Subcutaneous adipose tissue (tissue), 4 donors: ENCODE results near the gene SLC26A6. TPM values are rescaled to one million over a fixed set of nuclear protein-coding genes. Genes with fewer than 3 reads are reported as not detected.

Source experiments
- CTCF ChIP-seq: fragments of 450-650 bp; IDR thresholded peaks from one replicate; pipeline ENCODE4 v1.5.1; 2016; ENCODE audit warnings: low read depth, mild to moderate bottlenecking, control low read depth, antibody characterized with exemption, moderate library complexity
- total RNA-seq, 4 donors: library from RNA; depleted of rRNA; stranded (reverse); fragments of >200 nt; gene quantifications; one replicate each; pipeline ENCODE4 v1.1.0, GENCODE V29; 2016

The SLC26A6 gene
- total RNA-seq, 4 donors from 2014 or later = 4.2 to 18.9 (median 18.1) TPM

DNA sequence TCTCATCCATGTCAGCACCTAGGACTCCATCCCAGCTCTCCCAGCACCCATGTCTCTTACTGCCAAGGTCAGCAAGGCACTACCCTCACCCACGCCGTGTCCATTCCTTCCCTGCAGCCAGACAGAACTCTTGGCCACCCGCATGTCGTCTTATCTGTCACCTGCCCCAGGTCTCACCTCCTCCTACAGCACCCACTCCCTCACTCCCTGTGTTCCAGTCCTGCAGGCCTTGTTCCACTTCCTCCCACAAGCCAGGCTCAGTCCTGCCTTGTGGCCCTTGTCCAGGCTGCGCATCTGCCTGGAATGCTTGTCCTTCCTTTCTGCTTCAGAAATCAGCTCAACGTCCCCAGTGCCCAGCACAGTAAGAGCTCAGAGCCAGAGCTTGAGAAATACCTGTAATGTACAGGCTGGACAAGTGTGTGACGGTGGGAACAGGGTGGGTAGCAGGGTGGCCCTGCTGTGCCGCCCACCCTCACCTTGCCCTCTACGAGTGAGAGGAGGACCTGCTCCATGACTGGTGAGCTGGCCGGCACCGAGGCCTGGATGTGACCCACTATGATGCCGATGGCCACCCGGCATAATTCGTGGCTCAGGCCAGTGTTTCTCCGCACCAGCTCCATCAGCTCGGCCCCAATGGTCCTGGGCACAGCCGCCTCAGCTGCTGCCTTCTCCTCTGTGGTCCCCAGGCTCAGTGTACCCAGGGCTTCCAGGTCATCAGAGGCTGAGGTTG is 45.7 kb upstream of the SLC26A6 start:
- TF ChIP-seq CTCF = no peak

- no peak for TF ChIP-seq CTCF
These were observed 44.4 kb upstream of the SLC26A6 start for GRCh38 chr3:48679411-48680391.

- no peak for TF ChIP-seq CTCF
These were observed 43.5 kb upstream of the SLC26A6 start for GRCh38 chr3:48678566-48679380.

DNA sequence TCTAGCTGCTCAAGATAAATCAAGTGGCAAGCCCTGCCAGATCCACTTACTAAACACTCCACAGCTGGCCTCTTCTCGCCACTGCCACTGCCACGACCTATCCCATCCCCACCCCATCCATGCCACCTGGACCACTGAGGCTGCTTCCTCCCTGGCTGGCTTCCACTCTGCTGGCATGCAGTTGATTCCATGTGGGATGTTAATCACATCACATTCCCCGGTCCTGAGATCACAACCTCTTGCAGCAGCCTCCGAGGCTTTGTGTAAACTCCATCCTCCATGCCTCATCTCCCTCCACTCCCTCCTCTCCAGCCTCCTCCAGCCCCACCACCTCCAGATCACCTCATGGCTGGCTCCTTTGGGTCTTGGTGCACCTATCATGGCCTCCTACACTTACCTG is 42.8 kb upstream of the SLC26A6 start:
- no peak for TF ChIP-seq CTCF

DNA sequence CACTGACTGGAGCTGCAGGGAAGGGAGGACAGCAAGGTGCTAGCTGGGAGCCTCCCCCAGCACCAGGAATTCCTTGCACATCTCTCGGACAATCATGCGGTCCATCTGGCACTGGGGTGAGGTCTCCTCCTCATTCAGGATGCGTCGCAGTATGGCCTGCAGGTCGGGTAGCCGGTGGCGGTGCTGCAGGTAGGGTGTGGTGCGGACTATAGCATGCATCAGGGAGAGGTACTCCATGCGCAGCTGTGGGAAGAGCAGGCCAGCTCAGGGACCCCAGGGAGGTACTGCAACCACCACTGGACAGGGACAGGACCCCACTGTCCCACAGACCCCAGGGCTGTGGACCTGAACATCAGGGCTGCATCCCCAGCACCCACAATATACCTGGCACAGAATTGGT is 39.2 kb upstream of the SLC26A6 start:
- TF ChIP-seq CTCF = no peak

DNA sequence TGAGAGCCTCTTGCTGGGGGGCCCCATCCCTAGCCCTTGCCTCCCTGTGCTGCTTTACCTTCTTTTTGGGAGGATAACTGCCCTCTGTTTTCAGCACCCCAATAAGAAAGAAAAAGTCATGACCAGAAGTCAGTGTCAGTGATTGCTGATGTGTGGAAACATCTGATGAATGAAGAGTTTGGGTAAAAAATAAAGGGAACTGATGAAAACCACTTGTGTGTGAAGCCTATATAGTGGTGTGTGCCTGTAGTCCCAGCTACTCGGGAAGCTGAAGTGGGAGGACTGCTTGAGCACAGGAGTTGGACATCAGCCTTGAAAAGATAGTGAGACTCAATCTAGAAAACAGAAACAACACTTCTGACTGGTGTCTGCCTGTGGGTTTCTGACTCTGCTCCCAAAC is 37.3 kb upstream of the SLC26A6 start:
- no peak for TF ChIP-seq CTCF
